Upper lobe of left lung (tissue), 6 donors: Measurements from ENCODE around the gene STKLD1. TPM values are rescaled to one million over a fixed set of nuclear protein-coding genes. Genes with fewer than 3 reads are reported as not detected.
"Not testable (repeated sequence)": the region's sequence is repeated elsewhere in the genome, so short reads cannot be mapped to it uniquely, and the experiment has no call there.

Source experiments
- ATAC-seq, 2 donors: fragments of 200-7000 bp; cut with Tn5 transposase; one replicate each; pipeline ENCODE4 v1.9.1; 2022; ENCODE audit warnings: mild to moderate bottlenecking in 2 of 2, moderate library complexity in 2 of 2; ENCODE audit not compliant: low FRiP score in 2 of 2
- DNase-seq, 2 donors: peaks; one replicate each; pipeline ENCODE4 v3.0.0-alpha.2; 2019 to 2020
- H3K27ac ChIP-seq, 4 donors: fragments of 200-600 bp; sonication (generic); one replicate each; pipeline ENCODE4 v1.5.1; 2016 to 2019
- H3K27me3 ChIP-seq, 4 donors: fragments of 200-600 bp; sonication (generic); one replicate each; pipeline ENCODE4 v1.5.1; 2017 to 2019
- H3K36me3 ChIP-seq, 4 donors: fragments of 200-600 bp; sonication (generic); one replicate each; pipeline ENCODE4 v1.5.1; 2016 to 2019
- H3K4me1 ChIP-seq, 4 donors: fragments of 200-600 bp; sonication (generic); one replicate each; pipeline ENCODE4 v1.5.1; 2018 to 2019
- H3K4me3 ChIP-seq, 4 donors: fragments of 200-600 bp; sonication (generic); one replicate each; pipeline ENCODE4 v1.5.1; 2017 to 2019; ENCODE audit warnings: mild to moderate bottlenecking in 2 of 4, moderate library complexity in 1 of 4
- H3K9me3 ChIP-seq, 4 donors: fragments of 200-600 bp; sonication (generic); one replicate each; pipeline ENCODE4 v1.5.1; 2018 to 2019
- CTCF ChIP-seq, 6 experiments: fragments of 450-650 bp in 4 of 6; fragments of 200-600 bp in 2 of 6; sonication (generic) in 2 of 6; IDR thresholded peaks; one replicate each; pipeline ENCODE4 v1.5.1; 2016 to 2019; ENCODE audit warnings: antibody characterized with exemption in 6 of 6
- EP300 ChIP-seq, 4 donors: sonication (generic); formaldehyde crosslinking; IDR thresholded peaks; one replicate each; pipeline ENCODE4 v1.5.1; 2017; ENCODE audit warnings: antibody characterized with exemption in 4 of 4, control low read depth in 2 of 4
- POLR2A ChIP-seq, 4 donors: fragments of 450-650 bp; IDR thresholded peaks; one replicate each; pipeline ENCODE4 v1.5.1; 2016 to 2017; ENCODE audit warnings: antibody characterized with exemption in 4 of 4, mild to moderate bottlenecking in 2 of 4
- POLR2AphosphoS5 ChIP-seq, 2 donors: sonication (generic); formaldehyde crosslinking; IDR thresholded peaks; one replicate each; pipeline ENCODE4 v1.5.1; 2017; ENCODE audit warnings: antibody characterized with exemption in 2 of 2
- WGBS, 2 donors: methylation state at CpG; one replicate each; pipeline ENCODE4 v1.1.5; 2017 to 2018; 5-methylcytosine and 5-hydroxymethylcytosine counted together
- total RNA-seq, 6 donors: library from RNA; depleted of rRNA in 4 of 6; stranded (reverse); fragments of >200 nt in 4 of 6; gene quantifications; one replicate each; pipeline versions ENCODE4 v1.1.0 to v1.2.1, GENCODE V29; 2016 to 2021
- donor health status: DM: no; HTN: no; CAD: no; lungs with moderate emphysema.
- donor health status: DM: no; HTN: yes; CAD: no; lungs with severe emphysema.

The STKLD1 gene
- 1 to 10 TPM in 3 of 6 donors, under 1 TPM in 1, not detected in 2; 0.59 to 3.1 (median 1.6) TPM for total RNA-seq

- Histone ChIP-seq H3K9me3 (no peaks in the 10 kb centered on the region), H3K27ac (peak within 1 kb of the TSS; percentile 95 to 100 (median 96)), H3K4me1 (peaks cover 32 to 46% (median 43%) of the 10 kb centered on the region in 4 donors), H3K4me3 (peak within 1 kb of the TSS; percentile 70 to 96 (median 82)), H3K36me3 (peaks cover 0 to 11% (median 5%) of the 10 kb centered on the region in 4 donors), H3K27me3 (no peaks in the 10 kb centered on the region)
- peak in 3 of 4 donors; percentile 73 to 98 (median 89) for TF ChIP-seq POLR2A (IDR thresholded peaks at IDR 0.05)
- TF ChIP-seq POLR2AphosphoS5 (IDR thresholded peaks at IDR 0.05), result peak; percentile 79 to 91
- TF ChIP-seq EP300 (IDR thresholded peaks at IDR 0.05), result peak in 1 of 4 donors; percentile 10
- peak in 4 of 6 experiments; percentile 41 to 80 (median 62) for TF ChIP-seq CTCF (IDR thresholded peaks at IDR 0.05)
- DNase-seq (peak; percentile 98 to 100), ATAC-seq (peak; percentile 97 to 98)
- WGBS, 2 donors, result 0% methylated on average over 1 to 2 of the region's 120 CpGs
Observed at GRCh38 chr9:133375724-133376654, at the start of gene STKLD1, which contains the start of gene SURF4. Gene STKLD1, plus strand, starts transcription at chr9:133376366. Its CDS starts 108 bp downstream, at chr9:133376474. Gene SURF4, minus strand, starts transcription at chr9:133376060. Its CDS starts 91 bp downstream, at chr9:133375969.

- H3K27me3 ChIP-seq, H3K4me1 ChIP-seq, DNase-seq, ATAC-seq, H3K4me3 ChIP-seq, H3K27ac ChIP-seq, H3K9me3 ChIP-seq: not testable (repeated sequence)
- WGBS, 2 donors, result 72 to 81% methylated on average over 6 of the region's 6 CpGs
- peaks cover 15 to 22% (median 16%) of the 10 kb centered on the region in 4 donors for H3K36me3 ChIP-seq
Observed at GRCh38 chr9:133327021-133327420, 49.1 kb upstream of the STKLD1 start.

GRCh38 chr9:133327834-133328484 is 48.2 kb upstream of the STKLD1 start:
- H3K27me3 ChIP-seq, result no peaks in the 10 kb centered on the region
- H3K9me3 ChIP-seq, result no peaks in the 10 kb centered on the region
- H3K4me3 ChIP-seq, result no peak overlapping the region
- ATAC-seq (no peak), DNase-seq (no peak)
- peaks cover 24 to 31% (median 24%) of the 10 kb centered on the region in 4 donors for H3K36me3 ChIP-seq
- WGBS, 2 donors, result 93 to 95% methylated on average over 9 to 10 of the region's 10 CpGs
- no peak overlapping the region for H3K27ac ChIP-seq
- TF ChIP-seq POLR2A (IDR thresholded peaks at IDR 0.05), result no peak
- TF ChIP-seq EP300 (IDR thresholded peaks at IDR 0.05), result no peak
- no peak for TF ChIP-seq POLR2AphosphoS5 (IDR thresholded peaks at IDR 0.05)
- no peak for TF ChIP-seq CTCF (IDR thresholded peaks at IDR 0.05)
- H3K4me1 ChIP-seq, result peaks cover 0 to under 1% (median under 1%) of the 10 kb centered on the region in 4 donors

GRCh38 chr9:133329306-133330156 is 46.6 kb upstream of the STKLD1 start:
- Histone ChIP-seq H3K36me3 (peaks cover 31 to 46% (median 39%) of the 10 kb centered on the region in 4 donors), H3K4me1 (peaks cover 2 to 15% (median 10%) of the 10 kb centered on the region in 4 donors)
- H3K27ac ChIP-seq, H3K27me3 ChIP-seq, ATAC-seq, H3K9me3 ChIP-seq, H3K4me3 ChIP-seq: not testable (repeated sequence)
- 59 to 61% methylated on average over 21 of the region's 21 CpGs for WGBS, 2 donors
- TF ChIP-seq CTCF (IDR thresholded peaks at IDR 0.05), result peak; percentile 30 to 78 (median 58)
- DNase-seq, result peak; percentile 49 to 53
